ENCODE results near the gene DIAPH3. TPM values are rescaled to one million over a fixed set of nuclear protein-coding genes. Genes with fewer than 3 reads are reported as not detected.

Gene DIAPH3
- total RNA-seq, 1 donor from 2014 or later: 2.6 TPM

DNA sequence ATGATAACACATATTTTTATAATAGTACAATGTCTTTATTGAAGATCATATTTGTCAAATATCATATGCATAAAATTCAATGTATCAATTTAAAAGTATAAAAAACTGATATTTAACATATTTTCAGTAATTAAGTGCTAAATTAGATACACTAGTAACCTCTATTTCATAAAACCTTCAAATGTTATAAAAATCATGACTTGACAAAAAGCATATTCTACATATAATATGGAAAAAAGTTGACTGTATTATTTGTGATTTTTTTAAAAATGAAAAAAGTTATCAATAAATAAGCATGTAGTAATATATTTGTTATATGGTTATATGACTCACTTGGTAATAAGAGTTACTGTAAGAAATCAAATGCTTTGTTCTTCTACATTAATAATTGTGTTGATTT, 356.9 kb downstream of the DIAPH3 start:
- no peak for DNase-seq
- Mint-ChIP-seq H3K4me1 (ENCODE audit: low read depth, unreplicated experiment) (no peaks in the 10 kb centered on the region), H3K27ac (ENCODE audit: unreplicated experiment) (no peak overlapping the region), H3K4me3 (ENCODE audit: unreplicated experiment) (no peak overlapping the region), H3K9me3 (ENCODE audit: unreplicated experiment) (no peaks in the 10 kb centered on the region), H3K27me3 (ENCODE audit: unreplicated experiment) (no peaks in the 10 kb centered on the region), H3K36me3 (ENCODE audit: unreplicated experiment) (no peaks in the 10 kb centered on the region)
- TF ChIP-seq, protein P1, sequence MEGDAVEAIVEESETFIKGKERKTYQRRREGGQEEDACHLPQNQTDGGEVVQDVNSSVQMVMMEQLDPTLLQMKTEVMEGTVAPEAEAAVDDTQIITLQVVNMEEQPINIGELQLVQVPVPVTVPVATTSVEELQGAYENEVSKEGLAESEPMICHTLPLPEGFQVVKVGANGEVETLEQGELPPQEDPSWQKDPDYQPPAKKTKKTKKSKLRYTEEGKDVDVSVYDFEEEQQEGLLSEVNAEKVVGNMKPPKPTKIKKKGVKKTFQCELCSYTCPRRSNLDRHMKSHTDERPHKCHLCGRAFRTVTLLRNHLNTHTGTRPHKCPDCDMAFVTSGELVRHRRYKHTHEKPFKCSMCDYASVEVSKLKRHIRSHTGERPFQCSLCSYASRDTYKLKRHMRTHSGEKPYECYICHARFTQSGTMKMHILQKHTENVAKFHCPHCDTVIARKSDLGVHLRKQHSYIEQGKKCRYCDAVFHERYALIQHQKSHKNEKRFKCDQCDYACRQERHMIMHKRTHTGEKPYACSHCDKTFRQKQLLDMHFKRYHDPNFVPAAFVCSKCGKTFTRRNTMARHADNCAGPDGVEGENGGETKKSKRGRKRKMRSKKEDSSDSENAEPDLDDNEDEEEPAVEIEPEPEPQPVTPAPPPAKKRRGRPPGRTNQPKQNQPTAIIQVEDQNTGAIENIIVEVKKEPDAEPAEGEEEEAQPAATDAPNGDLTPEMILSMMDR (IDR thresholded peaks at IDR 0.05; ENCODE audit: partially characterized antibody, unreplicated experiment): no peak

- Mint-ChIP-seq H3K9me3 (ENCODE audit: unreplicated experiment) (no peaks in the 10 kb centered on the region), H3K27me3 (ENCODE audit: unreplicated experiment) (no peaks in the 10 kb centered on the region), H3K27ac (ENCODE audit: unreplicated experiment) (no peak overlapping the region), H3K36me3 (ENCODE audit: unreplicated experiment) (no peaks in the 10 kb centered on the region), H3K4me3 (ENCODE audit: unreplicated experiment) (no peak overlapping the region), H3K4me1 (ENCODE audit: low read depth, unreplicated experiment) (no peaks in the 10 kb centered on the region)
- no peak for DNase-seq
- TF ChIP-seq, protein P1 (IDR thresholded peaks at IDR 0.05; ENCODE audit: partially characterized antibody, unreplicated experiment): no peak
Measured at GRCh38 chr13:59801107-59801880, 362.4 kb downstream of the DIAPH3 start.

- peaks cover 4% of the 10 kb centered on the region for H3K9me3 Mint-ChIP-seq (ENCODE audit: unreplicated experiment)
- H3K27ac Mint-ChIP-seq (ENCODE audit: unreplicated experiment): no peak overlapping the region
- H3K36me3 Mint-ChIP-seq (ENCODE audit: unreplicated experiment): no peaks in the 10 kb centered on the region
- no peak overlapping the region for H3K4me3 Mint-ChIP-seq (ENCODE audit: unreplicated experiment)
- no peaks in the 10 kb centered on the region for H3K27me3 Mint-ChIP-seq (ENCODE audit: unreplicated experiment)
- TF ChIP-seq, protein P1 (IDR thresholded peaks at IDR 0.05; ENCODE audit: partially characterized antibody, unreplicated experiment): no peak
- DNase-seq: no peak
- H3K4me1 Mint-ChIP-seq (ENCODE audit: low read depth, unreplicated experiment): peaks cover 12% of the 10 kb centered on the region
Measured at GRCh38 chr13:59793107-59793506, 370.6 kb downstream of the DIAPH3 start.

- no peak for DNase-seq
- no peak overlapping the region for H3K4me3 Mint-ChIP-seq (ENCODE audit: unreplicated experiment)
- peaks cover 12% of the 10 kb centered on the region for H3K4me1 Mint-ChIP-seq (ENCODE audit: low read depth, unreplicated experiment)
- no peaks in the 10 kb centered on the region for H3K36me3 Mint-ChIP-seq (ENCODE audit: unreplicated experiment)
- TF ChIP-seq, protein P1 (IDR thresholded peaks at IDR 0.05; ENCODE audit: partially characterized antibody, unreplicated experiment): no peak
- peaks cover 4% of the 10 kb centered on the region for H3K9me3 Mint-ChIP-seq (ENCODE audit: unreplicated experiment)
- no peaks in the 10 kb centered on the region for H3K27me3 Mint-ChIP-seq (ENCODE audit: unreplicated experiment)
- H3K27ac Mint-ChIP-seq (ENCODE audit: unreplicated experiment): no peak overlapping the region
Measured at GRCh38 chr13:59790626-59791025, 373.1 kb downstream of the DIAPH3 start.

- peaks cover 4% of the 10 kb centered on the region for H3K9me3 Mint-ChIP-seq (ENCODE audit: unreplicated experiment)
- H3K27me3 Mint-ChIP-seq (ENCODE audit: unreplicated experiment): no peaks in the 10 kb centered on the region
- H3K4me3 Mint-ChIP-seq (ENCODE audit: unreplicated experiment): no peak overlapping the region
- TF ChIP-seq, protein P1 (IDR thresholded peaks at IDR 0.05; ENCODE audit: partially characterized antibody, unreplicated experiment): no peak
- H3K27ac Mint-ChIP-seq (ENCODE audit: unreplicated experiment): peak overlapping the region; percentile 34
- no peaks in the 10 kb centered on the region for H3K36me3 Mint-ChIP-seq (ENCODE audit: unreplicated experiment)
- DNase-seq: peak; percentile 18
- peaks cover 12% of the 10 kb centered on the region for H3K4me1 Mint-ChIP-seq (ENCODE audit: low read depth, unreplicated experiment)
Measured at GRCh38 chr13:59789558-59789957, 374.2 kb downstream of the DIAPH3 start.
